Caco-2 (cell line): ENCODE measurements around the gene DSN1. TPM values are rescaled to one million over a fixed set of nuclear protein-coding genes. Genes with fewer than 3 reads are reported as not detected.

Source experiments
- BruUV-seq: library from RNA; stranded (reverse); fragments of 400-500 nt; replicated peaks from 2 replicates; lab custom pipeline; 2021; lab: Mats Ljungman, UMichigan
- CTCF ChIA-PET: fragments of 300-600 bp; sonication (Branson Sonifier 250); formaldehyde crosslinking; loops from one replicate; lab custom pipeline; 2022; ENCODE audit warnings: antibody characterized with exemption; lab: Charles Lee
- POLR2A ChIA-PET: fragments of 300-600 bp; sonication (Branson Sonifier 250); formaldehyde crosslinking; loops from one replicate; lab custom pipeline; 2022; ENCODE audit warnings: antibody characterized with exemption; lab: Charles Lee
- DNase-seq, 2 experiments: peaks; one replicate each; pipeline versions ENCODE4 v3.0.0 to v3.0.0-alpha.2; 2020 to 2022
- H3K27me3 ChIP-seq: replicated peaks from 2 replicates; pipeline ENCODE4 v1.6.0; 2011; ENCODE audit warnings: low read length; ENCODE audit not compliant: control insufficient read depth, insufficient read depth
- H3K36me3 ChIP-seq: 2 replicates; pipeline ENCODE4 v1.5.1; 2011; ENCODE audit warnings: low read length; ENCODE audit not compliant: control insufficient read depth, insufficient read depth
- H3K4me1 ChIP-seq: fragments of 250-450 bp; sonication (Bioruptor Pico); 2 replicates; pipeline ENCODE4 v1.5.1; 2020; ENCODE audit warnings: mild to moderate bottlenecking
- H3K4me3 ChIP-seq: 2 replicates; pipeline ENCODE4 v1.5.1; 2011; ENCODE audit warnings: low read depth, mild to moderate bottlenecking, control low read depth, low read length
- H3K9me3 ChIP-seq: fragments of 250-450 bp; sonication (Bioruptor Pico); 2 replicates; pipeline ENCODE4 v1.5.1; 2020; ENCODE audit warnings: mild to moderate bottlenecking, moderate library complexity
- H3K27ac Mint-ChIP-seq: one replicate; pipeline ENCODE4 v1.8.0; 2022; ENCODE audit warnings: mixed read lengths; ENCODE audit not compliant: unreplicated experiment
- H3K27me3 Mint-ChIP-seq: one replicate; pipeline ENCODE4 v1.8.0; 2022; ENCODE audit warnings: mixed read lengths; ENCODE audit not compliant: insufficient read depth, unreplicated experiment
- H3K36me3 Mint-ChIP-seq: one replicate; pipeline ENCODE4 v1.8.0; 2022; ENCODE audit warnings: mild to moderate bottlenecking, mixed read lengths; ENCODE audit not compliant: insufficient read depth, unreplicated experiment
- H3K4me1 Mint-ChIP-seq: one replicate; pipeline ENCODE4 v1.8.0; 2022; ENCODE audit warnings: low read depth, mixed read lengths; ENCODE audit not compliant: unreplicated experiment
- H3K4me3 Mint-ChIP-seq: one replicate; pipeline ENCODE4 v1.8.0; 2022; ENCODE audit warnings: mild to moderate bottlenecking, moderate library complexity, mixed read lengths; ENCODE audit not compliant: unreplicated experiment
- H3K9me3 Mint-ChIP-seq: one replicate; pipeline ENCODE4 v1.8.0; 2022; ENCODE audit warnings: mixed read lengths; ENCODE audit not compliant: unreplicated experiment
- intact Hi-C: fragments of 100-400 bp; cut with micrococcal nuclease; formaldehyde crosslinking; loops from one replicate; pipeline ENCODE4 v1.10.0; 2022; ENCODE audit not compliant: unreplicated experiment
- total RNA-seq: library from RNA; stranded (reverse); gene quantifications from 2 replicates; pipeline ENCODE4 v1.2.3, GENCODE V29; 2022
- TF ChIP-seq, protein P1 (sequence below), 2 experiments: fragments of 200-600 bp in 1 of 2; IDR thresholded peaks; 1 replicate in 1 of 2; 2 replicates in 1 of 2; pipeline versions ENCODE4 v1.5.1 to v1.8.0; 2011 to 2022; ENCODE audit warnings: antibody characterized with exemption in 1 of 2, control low read depth in 1 of 2, inconsistent platforms in 1 of 2, low read depth in 1 of 2, low read length in 1 of 2, mild to moderate bottlenecking in 1 of 2, moderate library complexity in 1 of 2; ENCODE audit not compliant: insufficient read depth in 1 of 2, severe bottlenecking in 1 of 2, unreplicated experiment in 1 of 2

DSN1 gene
- total RNA-seq, 1 experiment from 2014 or later: 59.2 TPM

GRCh38 chr20:36817496-36817895, 43.9 kb upstream of the DSN1 start:
- intact Hi-C loops: no loop called here
- no TSS peak for BruUV-seq
- Histone ChIP-seq H3K4me1 (peaks cover 15% of the 10 kb centered on the region), H3K9me3 (no peaks in the 10 kb centered on the region), H3K36me3 (peaks cover 4% of the 10 kb centered on the region), H3K27me3 (no peaks in the 10 kb centered on the region), H3K4me3 (no peak overlapping the region)
- ChIA-PET POLR2A (no interaction called here), CTCF (interaction anchor here (1.0 to 1.6 kb wide), 2 partner anchors 9 to 69 kb away, joined by 3 to 10 read pairs; no protein-coding TSS in a partner anchor)
- H3K36me3 Mint-ChIP-seq: peaks cover 32% of the 10 kb centered on the region
- H3K9me3 Mint-ChIP-seq: no peaks in the 10 kb centered on the region
- peaks cover 10% of the 10 kb centered on the region for H3K4me1 Mint-ChIP-seq
- TF ChIP-seq, protein P1, sequence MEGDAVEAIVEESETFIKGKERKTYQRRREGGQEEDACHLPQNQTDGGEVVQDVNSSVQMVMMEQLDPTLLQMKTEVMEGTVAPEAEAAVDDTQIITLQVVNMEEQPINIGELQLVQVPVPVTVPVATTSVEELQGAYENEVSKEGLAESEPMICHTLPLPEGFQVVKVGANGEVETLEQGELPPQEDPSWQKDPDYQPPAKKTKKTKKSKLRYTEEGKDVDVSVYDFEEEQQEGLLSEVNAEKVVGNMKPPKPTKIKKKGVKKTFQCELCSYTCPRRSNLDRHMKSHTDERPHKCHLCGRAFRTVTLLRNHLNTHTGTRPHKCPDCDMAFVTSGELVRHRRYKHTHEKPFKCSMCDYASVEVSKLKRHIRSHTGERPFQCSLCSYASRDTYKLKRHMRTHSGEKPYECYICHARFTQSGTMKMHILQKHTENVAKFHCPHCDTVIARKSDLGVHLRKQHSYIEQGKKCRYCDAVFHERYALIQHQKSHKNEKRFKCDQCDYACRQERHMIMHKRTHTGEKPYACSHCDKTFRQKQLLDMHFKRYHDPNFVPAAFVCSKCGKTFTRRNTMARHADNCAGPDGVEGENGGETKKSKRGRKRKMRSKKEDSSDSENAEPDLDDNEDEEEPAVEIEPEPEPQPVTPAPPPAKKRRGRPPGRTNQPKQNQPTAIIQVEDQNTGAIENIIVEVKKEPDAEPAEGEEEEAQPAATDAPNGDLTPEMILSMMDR (IDR thresholded peaks at IDR 0.05; ENCODE audit: insufficient read depth in 1 of 2, low read depth in 1 of 2, low read length in 1 of 2, severe bottlenecking in 1 of 2, unreplicated experiment in 1 of 2): no peak
- no peak overlapping the region for H3K4me3 Mint-ChIP-seq
- no peak for DNase-seq
- H3K27ac Mint-ChIP-seq: no peak overlapping the region
- H3K27me3 Mint-ChIP-seq: no peaks in the 10 kb centered on the region

DNA sequence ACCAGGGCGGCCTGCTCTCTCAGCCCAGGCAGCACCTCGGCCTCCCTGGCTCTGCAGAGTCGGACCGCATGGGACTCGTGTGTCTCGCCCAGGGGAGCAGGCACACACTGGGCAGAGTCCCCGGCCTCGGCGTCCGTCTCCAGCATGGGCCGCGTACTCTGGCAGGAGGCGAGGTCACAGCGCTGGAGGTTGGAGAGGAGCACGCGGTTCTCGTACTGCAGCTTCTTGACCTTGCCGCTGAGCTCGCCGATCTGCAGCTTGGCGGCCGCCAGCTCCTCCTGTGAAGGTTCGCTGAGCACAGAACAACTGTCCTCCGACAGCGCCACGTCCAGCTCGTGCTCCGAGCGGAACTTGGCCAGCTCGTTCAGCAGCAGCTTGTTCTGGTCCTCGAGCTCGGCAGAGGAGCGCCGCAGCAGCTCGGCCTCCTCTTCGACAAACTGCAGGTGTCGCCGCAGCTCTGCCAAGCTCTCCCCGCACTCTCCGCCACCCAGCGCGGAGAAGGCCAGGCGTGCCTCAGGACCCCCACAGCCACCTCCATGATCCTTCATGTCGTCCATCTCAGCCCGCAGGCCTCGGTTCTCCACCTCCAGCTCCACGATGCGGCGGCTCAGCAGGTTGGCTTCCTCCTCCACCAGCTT, 42.0 kb upstream of the DSN1 start:
- ChIA-PET POLR2A (interaction anchor here (1.4 kb wide), 1 partner anchor 42 kb away, joined by 3 read pairs; the partner anchor contains the start of gene DSN1), CTCF (interaction anchor here (0.7 to 1.9 kb wide), 3 partner anchors 23 to 61 kb away, joined by 3 to 7 read pairs (median 7); a partner anchor contains a TSS)
- no peaks in the 10 kb centered on the region for H3K27me3 ChIP-seq
- no peak for DNase-seq
- H3K27me3 Mint-ChIP-seq: no peaks in the 10 kb centered on the region
- H3K9me3 Mint-ChIP-seq: no peaks in the 10 kb centered on the region
- peaks cover 10% of the 10 kb centered on the region for H3K4me1 Mint-ChIP-seq
- H3K36me3 ChIP-seq: peaks cover 5% of the 10 kb centered on the region
- TF ChIP-seq, protein P1 (IDR thresholded peaks at IDR 0.05; ENCODE audit: insufficient read depth in 1 of 2, low read depth in 1 of 2, low read length in 1 of 2, severe bottlenecking in 1 of 2, unreplicated experiment in 1 of 2): no peak
- H3K4me3 ChIP-seq: no peak overlapping the region
- intact Hi-C loops: no loop called here
- no peak overlapping the region for H3K4me3 Mint-ChIP-seq
- no TSS peak for BruUV-seq
- H3K4me1 ChIP-seq: peaks cover 8% of the 10 kb centered on the region; the same call in 1 of the 2 replicates
- H3K9me3 ChIP-seq: no peaks in the 10 kb centered on the region
- peaks cover 34% of the 10 kb centered on the region for H3K36me3 Mint-ChIP-seq
- H3K27ac Mint-ChIP-seq: no peak overlapping the region

GRCh38 chr20:36812594-36813463, 39.3 kb upstream of the DSN1 start:
- no peaks in the 10 kb centered on the region for H3K9me3 Mint-ChIP-seq
- Histone ChIP-seq H3K9me3 (no peaks in the 10 kb centered on the region), H3K36me3 (peaks cover 6% of the 10 kb centered on the region; the same call in 1 of the 2 replicates), H3K4me3 (no peak overlapping the region), H3K27me3 (no peaks in the 10 kb centered on the region), H3K4me1 (peaks cover 5% of the 10 kb centered on the region; the same call in 1 of the 2 replicates)
- ChIA-PET CTCF (interaction anchor here (0.7 to 1.6 kb wide), 3 partner anchors 10 to 1716 kb away, joined by 3 to 4 read pairs (median 3); no protein-coding TSS in a partner anchor), POLR2A (no interaction called here)
- no peaks in the 10 kb centered on the region for H3K27me3 Mint-ChIP-seq
- TF ChIP-seq, protein P1 (IDR thresholded peaks at IDR 0.05; ENCODE audit: insufficient read depth in 1 of 2, low read depth in 1 of 2, low read length in 1 of 2, severe bottlenecking in 1 of 2, unreplicated experiment in 1 of 2): no peak
- H3K36me3 Mint-ChIP-seq: peaks cover 45% of the 10 kb centered on the region
- intact Hi-C loops: no loop called here
- H3K27ac Mint-ChIP-seq: no peak overlapping the region
- BruUV-seq: no TSS peak
- H3K4me3 Mint-ChIP-seq: no peak overlapping the region
- H3K4me1 Mint-ChIP-seq: peaks cover 6% of the 10 kb centered on the region
- DNase-seq: no peak
